Left colon (tissue), 2 donors: ENCODE results near the gene TMEM80. TPM values are rescaled to one million over a fixed set of nuclear protein-coding genes. Genes with fewer than 3 reads are reported as not detected.
"Not testable (repeated sequence)": the region's sequence is repeated elsewhere in the genome, so short reads cannot be mapped to it uniquely, and the experiment has no call there.

ENCODE experiments used
- ATAC-seq: fragments of 200-7000 bp; cut with Tn5 transposase; one replicate; pipeline ENCODE4 v1.9.1; 2020; ENCODE audit warnings: mild to moderate bottlenecking, moderate library complexity
- DNase-seq, 2 donors: peaks; one replicate each; pipeline ENCODE4 v3.0.0-alpha.2; 2020
- intact Hi-C, 2 donors: fragments of 100-400 bp; cut with DNase I in 1 of 2; cut with micrococcal nuclease in 1 of 2; formaldehyde crosslinking; loops; one replicate each; pipeline versions ENCODE4 v1.11.2 to v1.14.0; 2022; cut with DNase I, micrococcal nuclease
- total RNA-seq, 2 donors: library from RNA; stranded (reverse); fragmentation: NEBNext Ultra II Directional; extraction: Animal tissue kit (Norgen Biotek cat#: 25700); gene quantifications; one replicate each; pipeline ENCODE4 v1.2.1, GENCODE V29; 2021
- donor health status: DM: no; HTN: no; CAD: no.
- donor health status: DM: yes; HTN: yes; CAD: no.

TMEM80 gene
- total RNA-seq, 2 donors from 2014 or later = 26.9 to 31.3 TPM

GRCh38 chr11:726278-727220 is 30.9 kb downstream of the TMEM80 start:
- intact Hi-C loops = loop anchor here (10.0 kb wide), 2 partner anchors 62 to 172 kb away; no protein-coding TSS in a partner anchor
- DNase-seq (peak; percentile 76 to 88), ATAC-seq (peak; percentile 62)

GRCh38 chr11:727281-727701 is 31.7 kb downstream of the TMEM80 start:
- DNase-seq (peak in 1 of 2 donors; percentile 15), ATAC-seq (no peak)
- intact Hi-C loops = loop anchor here (10.0 kb wide), 2 partner anchors 62 to 172 kb away; no protein-coding TSS in a partner anchor

- ATAC-seq (peak; percentile 72), DNase-seq (peak; percentile 79 to 91)
- intact Hi-C loops = loop anchor here (10.0 kb wide), 2 partner anchors 63 to 173 kb away; no protein-coding TSS in a partner anchor
These were observed 32.5 kb downstream of the TMEM80 start for GRCh38 chr11:727859-728748.

DNA sequence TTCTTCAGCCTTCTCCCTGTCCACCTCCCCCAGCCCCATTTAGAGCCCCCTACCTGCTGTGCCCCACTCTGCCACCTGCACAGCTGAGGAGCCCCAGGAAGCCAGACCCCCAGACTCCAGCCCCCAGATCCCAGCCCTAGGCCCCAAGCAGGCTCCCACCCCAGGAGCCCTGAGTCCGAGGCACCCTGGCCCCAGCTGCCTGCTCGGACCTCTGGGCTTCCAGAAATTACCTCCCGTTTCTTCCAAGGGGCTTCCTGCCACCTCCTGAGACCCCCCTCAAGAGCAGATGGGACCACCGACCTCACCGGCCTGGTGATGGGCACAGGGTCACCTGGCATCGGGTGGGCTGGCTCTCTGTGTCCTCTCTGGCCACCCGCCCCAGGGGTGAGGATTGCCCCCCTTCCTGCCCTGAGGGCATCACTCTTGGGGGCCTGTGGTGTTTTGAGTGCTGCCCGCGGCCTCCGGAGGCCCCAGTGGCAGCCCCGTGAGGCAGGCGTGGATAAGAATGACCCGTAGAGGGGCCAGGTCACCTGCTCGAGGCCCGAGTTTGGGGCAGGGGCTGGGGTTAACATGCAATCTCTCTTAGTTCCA is 33.4 kb downstream of the TMEM80 start:
- intact Hi-C loops = loop anchor here (10.0 kb wide), 2 partner anchors 64 to 174 kb away; no protein-coding TSS in a partner anchor
- no peak for ATAC-seq
- DNase-seq = peak; percentile 9 to 24

GRCh38 chr11:729492-730074 is 34.0 kb downstream of the TMEM80 start:
- ATAC-seq (no peak), DNase-seq (no peak)
- intact Hi-C loops = loop anchor here (10.0 kb wide), 2 partner anchors 65 to 175 kb away; no protein-coding TSS in a partner anchor

- no peak for ATAC-seq
- intact Hi-C loops = no loop called here
- no peak for DNase-seq
These were observed 37.5 kb downstream of the TMEM80 start for GRCh38 chr11:733072-733471.

- DNase-seq, intact Hi-C loops, ATAC-seq: not testable (repeated sequence)
These were observed 38.9 kb downstream of the TMEM80 start for GRCh38 chr11:734541-734940.

DNA sequence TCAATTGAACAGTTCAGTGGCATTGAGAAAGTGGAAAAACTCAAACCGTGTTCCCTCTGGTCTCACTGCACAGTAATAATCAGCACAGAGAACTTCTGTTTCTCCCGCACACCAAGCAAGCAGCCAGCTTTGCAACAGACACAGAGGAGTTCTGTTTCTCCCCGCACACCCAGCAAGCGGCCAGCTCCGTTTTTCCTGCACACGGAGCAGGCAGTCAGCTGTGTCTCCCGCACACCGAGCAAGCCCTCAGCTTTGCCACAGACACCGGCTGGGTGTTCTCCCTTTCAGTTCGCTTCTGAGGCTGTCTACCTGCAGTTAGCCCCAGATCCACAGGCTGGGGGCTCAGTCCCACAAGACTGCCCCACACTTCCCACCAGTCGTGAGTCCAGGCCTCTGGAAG is 41.8 kb downstream of the TMEM80 start:
- intact Hi-C loops = no loop called here
- DNase-seq = no peak
- ATAC-seq = no peak

- ATAC-seq, DNase-seq, intact Hi-C loops: not testable (repeated sequence)
These were observed 42.3 kb downstream of the TMEM80 start for GRCh38 chr11:737899-738298.

GRCh38 chr11:742156-742546 is 46.5 kb downstream of the TMEM80 start:
- DNase-seq (no peak), ATAC-seq (no peak)
- intact Hi-C loops = no loop called here

- DNase-seq = no peak
- intact Hi-C loops = no loop called here
- ATAC-seq = no peak
These were observed 47.1 kb downstream of the TMEM80 start for GRCh38 chr11:742571-743201.

DNA sequence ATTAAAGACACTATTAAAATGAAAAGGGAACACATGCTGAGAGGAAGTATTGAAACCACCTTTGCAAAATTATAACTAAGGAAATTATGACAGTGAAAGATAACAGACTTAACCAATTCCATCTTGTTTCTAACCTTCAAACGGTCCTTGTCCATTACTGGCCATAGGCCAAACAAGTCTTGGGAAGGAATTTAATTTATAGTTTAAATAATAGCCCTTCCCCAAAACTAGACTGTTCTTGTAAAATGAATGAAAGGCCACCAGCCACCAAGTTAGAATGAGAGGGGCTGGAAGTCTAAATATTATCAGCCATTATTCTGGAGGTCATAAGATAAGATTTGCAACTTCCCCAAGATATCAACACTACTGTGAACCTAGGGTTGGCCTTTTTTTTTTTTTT is 49.8 kb downstream of the TMEM80 start:
- ATAC-seq (no peak), DNase-seq (no peak)
- intact Hi-C loops = no loop called here

DNA sequence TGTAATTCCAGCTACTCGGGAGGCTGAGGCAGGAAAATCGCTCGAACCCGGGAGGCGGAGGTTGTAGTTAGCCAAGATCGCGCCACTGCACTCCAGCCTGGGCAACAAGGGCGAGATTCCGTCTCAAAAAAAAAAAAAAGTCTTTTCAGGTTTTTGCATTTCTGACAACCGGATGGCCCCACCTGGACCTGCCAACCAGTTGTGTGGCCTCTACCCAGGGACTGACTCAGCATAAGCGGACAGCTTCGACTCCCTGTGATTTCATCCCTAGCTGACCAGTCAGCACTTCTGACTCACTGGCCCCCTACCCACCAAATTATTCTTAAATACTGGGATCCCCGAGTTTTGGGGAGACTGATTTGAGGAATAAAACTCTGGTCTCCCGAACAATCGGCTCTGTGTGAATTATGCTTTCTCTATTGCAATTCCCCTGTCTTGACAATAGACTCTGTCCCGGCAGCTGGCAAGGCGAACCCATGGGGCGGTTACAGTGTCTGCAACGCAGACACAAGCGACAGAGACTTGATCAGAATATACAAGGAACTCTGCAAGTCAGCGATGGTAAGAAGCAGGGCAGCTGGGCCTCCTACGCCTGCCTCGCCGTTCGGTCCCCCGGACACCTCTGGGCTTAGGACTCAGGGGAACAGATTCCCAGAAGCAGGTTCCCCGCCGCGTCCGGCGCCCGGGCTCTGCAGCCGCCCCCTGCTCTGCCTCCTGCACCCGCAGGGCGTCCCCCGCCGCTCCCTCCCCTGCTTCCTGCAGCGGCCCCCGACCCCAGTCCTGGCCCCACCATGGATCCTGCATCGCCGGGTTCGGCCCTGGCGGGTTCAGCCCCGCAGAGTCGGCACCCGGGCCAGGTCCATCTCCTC is 50.9 kb downstream of the TMEM80 start:
- peak; percentile 26 for ATAC-seq
- intact Hi-C loops = no loop called here
- no peak for DNase-seq

DNA sequence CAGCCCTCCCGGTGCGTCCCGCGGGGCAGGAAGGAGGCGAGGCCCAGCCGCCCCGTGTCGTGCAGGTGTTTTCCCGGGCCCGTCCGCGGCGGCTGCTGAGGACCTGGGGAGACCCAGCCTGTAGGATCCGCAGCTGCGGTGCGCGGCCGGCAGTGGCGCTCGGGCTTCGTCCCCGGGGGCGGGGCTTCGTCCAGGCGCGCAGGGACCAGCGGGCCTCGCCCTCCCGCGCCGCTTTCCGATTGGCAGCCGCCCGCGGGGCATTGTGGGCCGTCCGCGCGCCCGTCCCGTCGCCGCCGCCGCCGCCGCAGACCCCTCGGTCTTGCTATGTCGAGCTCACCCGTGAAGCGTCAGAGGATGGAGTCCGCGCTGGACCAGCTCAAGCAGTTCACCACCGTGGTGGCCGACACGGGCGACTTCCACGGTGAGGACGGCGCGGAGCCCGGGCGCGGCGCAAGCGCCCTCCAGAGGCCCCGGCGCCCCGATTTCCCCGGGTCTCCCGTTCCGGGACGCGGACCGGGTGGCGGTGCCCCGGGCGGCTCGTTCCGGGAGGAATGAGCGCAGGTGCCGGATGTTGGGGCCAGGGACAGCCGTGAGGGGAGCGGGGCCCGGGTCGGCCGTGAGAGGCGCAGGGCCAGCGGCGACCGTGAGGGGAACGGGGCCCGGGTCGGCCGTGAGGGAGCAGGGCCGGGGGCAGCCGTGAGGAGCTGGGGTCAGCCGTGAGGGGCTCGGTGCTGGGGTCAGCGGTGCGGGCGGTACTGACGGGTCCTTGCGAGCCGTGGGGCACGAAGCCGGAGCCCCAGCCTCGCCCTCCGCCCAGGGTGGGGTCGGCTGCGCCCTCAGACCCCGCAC is 51.8 kb downstream of the TMEM80 start, which contains the start of gene TALDO1:
TALDO1 (plus strand) TSS at position 307 of the 849 bp plus-strand sequence; CDS start at position 325, 18 bp downstream.
- DNase-seq = peak; percentile 89 to 93
- intact Hi-C loops = no loop called here
- peak; percentile 97 for ATAC-seq

DNA sequence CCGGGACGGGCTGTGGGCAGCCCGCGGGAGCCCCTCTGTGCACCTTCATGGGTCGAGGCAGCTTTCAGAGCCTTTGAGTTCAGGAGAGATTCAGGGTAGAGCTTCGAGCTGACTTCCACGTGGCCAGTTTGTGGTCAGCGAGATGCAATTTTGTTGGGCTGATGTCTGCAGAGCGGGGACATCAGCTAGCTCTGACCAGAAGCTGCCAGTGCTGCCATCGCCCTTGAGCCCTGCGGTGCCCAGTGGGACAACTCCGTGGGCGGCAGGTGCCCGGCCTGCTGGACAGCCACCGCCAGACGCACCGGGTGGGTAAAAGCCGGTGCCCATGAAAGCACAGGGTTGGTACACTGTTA is 52.4 kb downstream of the TMEM80 start:
- DNase-seq = peak in 1 of 2 donors; percentile 27
- ATAC-seq = peak; percentile 21
- intact Hi-C loops = no loop called here

DNA sequence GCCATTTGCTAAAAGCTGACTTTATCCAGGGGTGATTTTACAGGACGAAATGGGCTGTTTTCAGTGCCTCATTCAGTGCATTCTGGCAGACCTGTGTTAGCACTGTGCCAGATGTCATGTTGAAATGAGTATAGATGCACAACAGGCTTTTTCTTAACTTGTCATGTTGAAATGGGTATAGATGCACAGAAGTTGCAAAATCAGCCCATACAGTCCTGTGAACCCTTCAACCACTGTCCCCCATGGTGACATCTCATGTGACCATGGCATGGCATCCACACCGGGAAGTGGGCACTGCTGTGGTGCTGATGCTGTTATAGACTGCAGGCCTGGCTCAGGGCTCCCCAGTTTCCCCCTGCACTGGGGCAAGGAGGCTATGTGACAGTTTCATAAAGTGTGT is 54.1 kb downstream of the TMEM80 start:
- intact Hi-C loops = no loop called here
- DNase-seq (no peak), ATAC-seq (no peak)
